DND-41 (cell line): ENCODE measurements around the gene MND1.

Source experiments
- ATAC-seq: fragments of 200-7000 bp; cut with Tn5 transposase; 3 replicates; pipeline ENCODE4 v1.9.1; 2021; ENCODE audit warnings: low read depth; ENCODE audit not compliant: insufficient read depth
- DNase-seq: peaks from one replicate; pipeline ENCODE4 v3.0.0-alpha.2; 2020
- H2AFZ ChIP-seq: 2 replicates; pipeline ENCODE4 v1.6.0; 2012; ENCODE audit warnings: low read depth, low read length
- H3K27ac ChIP-seq: 2 replicates; pipeline ENCODE4 v1.5.1; 2012; ENCODE audit warnings: low read length, inconsistent platforms
- H3K27me3 ChIP-seq: fragments of 200-600 bp; sonication (generic); 2 replicates; pipeline ENCODE4 v1.6.0; 2012; ENCODE audit warnings: low read length, mild to moderate bottlenecking, inconsistent platforms; ENCODE audit not compliant: insufficient read depth, poor library complexity
- H3K36me3 ChIP-seq: 2 replicates; pipeline ENCODE4 v1.5.1; 2012; ENCODE audit warnings: low read length, inconsistent platforms; ENCODE audit not compliant: insufficient read depth
- H3K4me1 ChIP-seq: 2 replicates; pipeline ENCODE4 v1.5.1; 2012; ENCODE audit warnings: mild to moderate bottlenecking, low read length; ENCODE audit not compliant: insufficient read depth
- H3K4me2 ChIP-seq: 2 replicates; pipeline ENCODE4 v1.6.0; 2012; ENCODE audit warnings: mild to moderate bottlenecking, moderate library complexity, low read length, inconsistent platforms; ENCODE audit not compliant: insufficient read depth
- H3K4me3 ChIP-seq, 2 experiments: fragments of 200-600 bp in 1 of 2; shearing (Covaris generic) in 1 of 2; 2 replicates each; pipeline ENCODE4 v1.5.1; 2012 to 2016; ENCODE audit warnings: inconsistent platforms in 2 of 2, low read length in 2 of 2, mild to moderate bottlenecking in 2 of 2, low read depth in 1 of 2, moderate library complexity in 1 of 2
- H3K79me2 ChIP-seq: 2 replicates; pipeline ENCODE4 v1.6.0; 2012; ENCODE audit warnings: low read length, inconsistent platforms; ENCODE audit not compliant: insufficient read depth
- H3K9ac ChIP-seq: 2 replicates; pipeline ENCODE4 v1.6.0; 2012; ENCODE audit warnings: low read depth, mild to moderate bottlenecking, inconsistent platforms, low read length, moderate library complexity
- H3K9me3 ChIP-seq: 2 replicates; pipeline ENCODE4 v1.5.1; 2012; ENCODE audit warnings: low read length, moderate library complexity, mild to moderate bottlenecking, inconsistent platforms; ENCODE audit not compliant: insufficient read depth, severe bottlenecking
- H4K20me1 ChIP-seq: 2 replicates; pipeline ENCODE4 v1.6.0; 2012; ENCODE audit warnings: low read length; ENCODE audit not compliant: insufficient read depth
- CTCF ChIP-seq: IDR thresholded peaks from 2 replicates; pipeline ENCODE4 v1.5.1; 2012; ENCODE audit warnings: borderline replicate concordance, low read length, moderate library complexity, mild to moderate bottlenecking; ENCODE audit not compliant: poor library complexity, severe bottlenecking; ENCODE audit errors: extremely low read depth
- EZH2 ChIP-seq: IDR thresholded peaks from 3 replicates; pipeline ENCODE4 v1.6.1; 2012; ENCODE audit warnings: borderline replicate concordance, low read depth, mild to moderate bottlenecking, moderate library complexity, low read length, inconsistent platforms; ENCODE audit not compliant: severe bottlenecking

Gene MND1

GRCh38 chr4:153407906-153408305 is 63.4 kb downstream of the MND1 start:
- Histone ChIP-seq H3K9ac (no peak overlapping the region), H4K20me1 (no peaks in the 10 kb centered on the region), H3K4me3 (no peak overlapping the region), H2AFZ (no peak overlapping the region), H3K27ac (peak overlapping the region; percentile 52; the same call in 1 of the 2 replicates), H3K9me3 (no peaks in the 10 kb centered on the region), H3K4me1 (no peaks in the 10 kb centered on the region), H3K4me2 (no peak overlapping the region), H3K36me3 (peaks cover 77% of the 10 kb centered on the region), H3K79me2 (peaks cover 8% of the 10 kb centered on the region; the same call in 1 of the 2 replicates), H3K27me3 (no peaks in the 10 kb centered on the region)
- DNase-seq (no peak), ATAC-seq (no peak)
- TF ChIP-seq CTCF (no peak), EZH2 (no peak)

GRCh38 chr4:153408932-153409331 is 64.4 kb downstream of the MND1 start:
- Histone ChIP-seq H3K4me3 (no peak overlapping the region), H3K27me3 (no peaks in the 10 kb centered on the region), H2AFZ (no peak overlapping the region), H3K79me2 (peaks cover 6% of the 10 kb centered on the region; the same call in 1 of the 2 replicates), H3K36me3 (peaks cover 78% of the 10 kb centered on the region), H3K4me2 (no peak overlapping the region), H4K20me1 (no peaks in the 10 kb centered on the region), H3K9ac (no peak overlapping the region), H3K27ac (no peak overlapping the region), H3K9me3 (no peaks in the 10 kb centered on the region), H3K4me1 (no peaks in the 10 kb centered on the region)
- TF ChIP-seq CTCF, result no peak
- no peak for TF ChIP-seq EZH2
- ATAC-seq (no peak), DNase-seq (no peak)

- Histone ChIP-seq H3K27ac (no peak overlapping the region), H3K9ac (no peak overlapping the region), H3K4me2 (no peak overlapping the region), H2AFZ (no peak overlapping the region), H3K4me1 (no peaks in the 10 kb centered on the region), H3K79me2 (peaks cover 6% of the 10 kb centered on the region; the same call in 1 of the 2 replicates), H3K4me3 (no peak overlapping the region), H3K27me3 (no peaks in the 10 kb centered on the region), H3K9me3 (no peaks in the 10 kb centered on the region), H3K36me3 (peaks cover 78% of the 10 kb centered on the region), H4K20me1 (no peaks in the 10 kb centered on the region)
- DNase-seq (no peak), ATAC-seq (no peak)
- no peak for TF ChIP-seq CTCF
- TF ChIP-seq EZH2, result no peak
Measured at GRCh38 chr4:153409412-153409811, 64.9 kb downstream of the MND1 start.
